ENCODE measurements around the gene SLC6A9. TPM values are rescaled to one million over a fixed set of nuclear protein-coding genes. Genes with fewer than 3 reads are reported as not detected.

Gene SLC6A9
- total RNA-seq, 1 experiment from 2014 or later, result 45.0 TPM

DNA sequence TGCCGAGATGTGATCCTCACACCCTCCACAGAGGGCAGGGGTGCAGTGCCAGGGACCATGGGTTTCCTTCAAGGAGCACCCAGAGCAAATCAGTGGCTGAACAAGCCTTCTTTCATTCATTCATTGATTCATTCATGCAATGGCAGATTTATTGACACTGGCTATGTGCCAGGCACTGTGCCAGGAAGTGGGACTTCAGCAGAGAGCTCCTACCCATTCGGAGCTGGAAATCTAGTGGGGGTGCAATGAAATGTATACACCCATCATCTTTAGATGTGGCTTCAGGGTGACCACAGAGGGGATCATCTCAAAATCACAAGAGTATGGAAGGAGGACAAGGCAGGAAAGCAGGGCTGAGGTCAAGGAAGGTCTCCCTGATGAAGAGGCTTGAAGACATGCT, 18.9 kb downstream of the SLC6A9 start:
- Histone ChIP-seq H3K4me3 (ENCODE audit: low read depth, low read length) (no peak overlapping the region), H3K4me1 (no peaks in the 10 kb centered on the region), H3K36me3 (ENCODE audit: control insufficient read depth, insufficient read depth, low read length) (no peaks in the 10 kb centered on the region), H3K27me3 (replicated peaks; ENCODE audit: control insufficient read depth, insufficient read depth, low read length) (no peaks in the 10 kb centered on the region), H3K9me3 (no peaks in the 10 kb centered on the region)
- peaks cover 17% of the 10 kb centered on the region for H3K36me3 Mint-ChIP-seq (ENCODE audit: insufficient read depth, unreplicated experiment)
- H3K27me3 Mint-ChIP-seq (ENCODE audit: insufficient read depth, unreplicated experiment), result no peaks in the 10 kb centered on the region
- no TSS peak for BruUV-seq (replicated peaks)
- no peaks in the 10 kb centered on the region for H3K4me1 Mint-ChIP-seq (ENCODE audit: low read depth, unreplicated experiment)
- no peaks in the 10 kb centered on the region for H3K9me3 Mint-ChIP-seq (ENCODE audit: unreplicated experiment)
- DNase-seq, result no peak
- H3K4me3 Mint-ChIP-seq (ENCODE audit: unreplicated experiment), result no peak overlapping the region
- ChIA-PET POLR2A (no interaction called here), CTCF (no interaction called here)
- TF ChIP-seq, protein P1, sequence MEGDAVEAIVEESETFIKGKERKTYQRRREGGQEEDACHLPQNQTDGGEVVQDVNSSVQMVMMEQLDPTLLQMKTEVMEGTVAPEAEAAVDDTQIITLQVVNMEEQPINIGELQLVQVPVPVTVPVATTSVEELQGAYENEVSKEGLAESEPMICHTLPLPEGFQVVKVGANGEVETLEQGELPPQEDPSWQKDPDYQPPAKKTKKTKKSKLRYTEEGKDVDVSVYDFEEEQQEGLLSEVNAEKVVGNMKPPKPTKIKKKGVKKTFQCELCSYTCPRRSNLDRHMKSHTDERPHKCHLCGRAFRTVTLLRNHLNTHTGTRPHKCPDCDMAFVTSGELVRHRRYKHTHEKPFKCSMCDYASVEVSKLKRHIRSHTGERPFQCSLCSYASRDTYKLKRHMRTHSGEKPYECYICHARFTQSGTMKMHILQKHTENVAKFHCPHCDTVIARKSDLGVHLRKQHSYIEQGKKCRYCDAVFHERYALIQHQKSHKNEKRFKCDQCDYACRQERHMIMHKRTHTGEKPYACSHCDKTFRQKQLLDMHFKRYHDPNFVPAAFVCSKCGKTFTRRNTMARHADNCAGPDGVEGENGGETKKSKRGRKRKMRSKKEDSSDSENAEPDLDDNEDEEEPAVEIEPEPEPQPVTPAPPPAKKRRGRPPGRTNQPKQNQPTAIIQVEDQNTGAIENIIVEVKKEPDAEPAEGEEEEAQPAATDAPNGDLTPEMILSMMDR (IDR thresholded peaks at IDR 0.05; ENCODE audit: insufficient read depth in 1 of 2, low read depth in 1 of 2, low read length in 1 of 2, severe bottlenecking in 1 of 2, unreplicated experiment in 1 of 2), result no peak
- H3K27ac Mint-ChIP-seq (ENCODE audit: unreplicated experiment), result no peak overlapping the region
- intact Hi-C loops (cut with micrococcal nuclease; ENCODE audit: unreplicated experiment), result no loop called here

DNA sequence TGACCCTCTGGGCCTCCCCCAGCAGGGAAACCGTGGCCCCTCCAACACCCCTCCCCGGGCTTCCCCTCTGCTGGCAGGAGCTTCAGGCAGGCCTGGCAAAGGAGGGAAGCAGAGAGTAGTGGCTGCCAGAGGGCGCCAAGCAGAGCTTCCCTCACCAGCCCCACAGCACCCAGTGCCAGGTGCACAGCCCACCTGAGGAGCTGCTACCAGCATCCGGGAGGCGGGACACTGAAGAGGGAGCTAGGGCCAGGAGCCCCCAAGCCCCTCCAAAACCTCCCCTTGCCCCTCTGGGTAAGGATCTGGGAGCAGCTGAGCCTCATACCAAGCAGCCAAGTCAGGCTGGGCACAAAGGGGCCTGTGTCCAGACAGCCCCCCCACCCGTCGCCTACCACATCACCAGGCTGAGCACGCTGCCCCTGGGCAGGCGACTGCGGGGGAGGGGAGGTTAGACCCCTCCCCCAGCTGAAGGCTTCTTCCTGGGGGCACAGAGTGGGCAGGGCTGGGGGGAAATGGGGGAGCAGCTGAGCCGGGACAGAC, 20.3 kb downstream of the SLC6A9 start:
- Mint-ChIP-seq H3K27ac (ENCODE audit: unreplicated experiment) (no peak overlapping the region), H3K36me3 (ENCODE audit: insufficient read depth, unreplicated experiment) (peaks cover 13% of the 10 kb centered on the region), H3K27me3 (ENCODE audit: insufficient read depth, unreplicated experiment) (no peaks in the 10 kb centered on the region), H3K9me3 (ENCODE audit: unreplicated experiment) (no peaks in the 10 kb centered on the region), H3K4me1 (ENCODE audit: low read depth, unreplicated experiment) (no peaks in the 10 kb centered on the region), H3K4me3 (ENCODE audit: unreplicated experiment) (no peak overlapping the region)
- Histone ChIP-seq H3K36me3 (ENCODE audit: control insufficient read depth, insufficient read depth, low read length) (no peaks in the 10 kb centered on the region), H3K4me1 (no peaks in the 10 kb centered on the region), H3K27me3 (replicated peaks; ENCODE audit: control insufficient read depth, insufficient read depth, low read length) (no peaks in the 10 kb centered on the region), H3K9me3 (no peaks in the 10 kb centered on the region), H3K4me3 (ENCODE audit: low read depth, low read length) (no peak overlapping the region)
- BruUV-seq (replicated peaks), result no TSS peak
- POLR2A ChIA-PET, result no interaction called here
- no peak for DNase-seq
- intact Hi-C loops (cut with micrococcal nuclease; ENCODE audit: unreplicated experiment), result no loop called here
- CTCF ChIA-PET, result interaction anchor here (1.2 kb wide), 1 partner anchor 25 kb away, joined by 3 read pairs; no protein-coding TSS in a partner anchor
- TF ChIP-seq, protein P1 (IDR thresholded peaks at IDR 0.05; ENCODE audit: insufficient read depth in 1 of 2, low read depth in 1 of 2, low read length in 1 of 2, severe bottlenecking in 1 of 2, unreplicated experiment in 1 of 2), result no peak

DNA sequence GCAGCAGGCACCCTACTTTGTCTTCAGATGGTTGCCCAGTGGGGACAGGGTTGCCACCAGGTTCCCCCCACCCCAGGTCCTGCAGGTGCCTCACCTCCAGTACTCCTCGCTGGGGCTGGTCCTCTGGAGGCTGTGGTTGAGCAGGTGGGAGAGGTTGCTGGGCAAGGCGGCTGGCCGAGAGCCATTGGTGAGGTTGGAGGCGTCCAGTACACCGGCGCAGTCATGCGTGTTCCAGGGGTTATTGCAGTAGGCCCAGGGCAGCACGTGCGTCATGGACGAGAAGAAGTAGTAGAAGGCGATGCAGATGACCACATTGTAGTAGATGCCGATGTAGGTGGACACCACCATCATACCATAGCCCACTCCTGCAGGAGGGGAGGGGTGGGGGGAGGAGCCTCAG, 23.0 kb downstream of the SLC6A9 start:
- POLR2A ChIA-PET, result no interaction called here

More for the DNA sequence above, 23.0 kb downstream of the SLC6A9 start:
- Histone ChIP-seq H3K27me3 (replicated peaks; ENCODE audit: control insufficient read depth, insufficient read depth, low read length) (no peaks in the 10 kb centered on the region), H3K9me3 (no peaks in the 10 kb centered on the region), H3K36me3 (ENCODE audit: control insufficient read depth, insufficient read depth, low read length) (no peaks in the 10 kb centered on the region), H3K4me1 (no peaks in the 10 kb centered on the region), H3K4me3 (ENCODE audit: low read depth, low read length) (no peak overlapping the region)
- Mint-ChIP-seq H3K9me3 (ENCODE audit: unreplicated experiment) (no peaks in the 10 kb centered on the region), H3K36me3 (ENCODE audit: insufficient read depth, unreplicated experiment) (peaks cover 21% of the 10 kb centered on the region), H3K27me3 (ENCODE audit: insufficient read depth, unreplicated experiment) (no peaks in the 10 kb centered on the region), H3K27ac (ENCODE audit: unreplicated experiment) (no peak overlapping the region), H3K4me3 (ENCODE audit: unreplicated experiment) (no peak overlapping the region), H3K4me1 (ENCODE audit: low read depth, unreplicated experiment) (no peaks in the 10 kb centered on the region)
- CTCF ChIA-PET, result no interaction called here
- no TSS peak for BruUV-seq (replicated peaks)
- intact Hi-C loops (cut with micrococcal nuclease; ENCODE audit: unreplicated experiment), result no loop called here
- TF ChIP-seq, protein P1 (IDR thresholded peaks at IDR 0.05; ENCODE audit: insufficient read depth in 1 of 2, low read depth in 1 of 2, low read length in 1 of 2, severe bottlenecking in 1 of 2, unreplicated experiment in 1 of 2), result no peak
- DNase-seq, result no peak

Data from Caco-2 (cell line).